ENCODE data around the gene CBX3. TPM values are rescaled to one million over a fixed set of nuclear protein-coding genes. Genes with fewer than 3 reads are reported as not detected.

CBX3 gene
- total RNA-seq, 4 donors from 2014 or later: 51.5 to 78.5 (median 60.3) TPM

DNA sequence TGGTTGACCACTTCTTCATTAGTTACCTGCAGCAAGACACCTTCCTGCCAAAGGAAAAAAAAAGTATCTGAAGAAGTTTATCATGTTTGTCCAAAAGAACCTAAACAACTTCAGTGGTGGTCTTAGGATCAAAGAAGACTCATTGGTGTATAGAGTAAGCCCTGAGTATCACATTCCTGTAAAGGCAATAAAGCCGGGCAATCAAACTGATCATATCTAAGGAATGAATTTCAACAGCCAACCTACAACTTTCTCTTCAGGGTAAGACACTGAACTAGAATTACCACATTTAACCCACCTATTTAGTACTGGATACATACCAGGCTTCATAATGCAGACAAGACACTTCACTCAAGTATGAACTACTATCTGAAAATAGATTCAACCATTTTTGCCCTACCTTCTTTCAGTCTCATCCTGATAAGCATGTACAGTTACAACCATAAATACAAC is 11.1 kb upstream of the CBX3 start:
- TF ChIP-seq EP300 (IDR thresholded peaks at IDR 0.05) (no peak), POLR2A (IDR thresholded peaks at IDR 0.05; ENCODE audit: low read depth) (no peak), POLR2AphosphoS5 (IDR thresholded peaks at IDR 0.05) (no peak)
- TF ChIP-seq, protein P1, sequence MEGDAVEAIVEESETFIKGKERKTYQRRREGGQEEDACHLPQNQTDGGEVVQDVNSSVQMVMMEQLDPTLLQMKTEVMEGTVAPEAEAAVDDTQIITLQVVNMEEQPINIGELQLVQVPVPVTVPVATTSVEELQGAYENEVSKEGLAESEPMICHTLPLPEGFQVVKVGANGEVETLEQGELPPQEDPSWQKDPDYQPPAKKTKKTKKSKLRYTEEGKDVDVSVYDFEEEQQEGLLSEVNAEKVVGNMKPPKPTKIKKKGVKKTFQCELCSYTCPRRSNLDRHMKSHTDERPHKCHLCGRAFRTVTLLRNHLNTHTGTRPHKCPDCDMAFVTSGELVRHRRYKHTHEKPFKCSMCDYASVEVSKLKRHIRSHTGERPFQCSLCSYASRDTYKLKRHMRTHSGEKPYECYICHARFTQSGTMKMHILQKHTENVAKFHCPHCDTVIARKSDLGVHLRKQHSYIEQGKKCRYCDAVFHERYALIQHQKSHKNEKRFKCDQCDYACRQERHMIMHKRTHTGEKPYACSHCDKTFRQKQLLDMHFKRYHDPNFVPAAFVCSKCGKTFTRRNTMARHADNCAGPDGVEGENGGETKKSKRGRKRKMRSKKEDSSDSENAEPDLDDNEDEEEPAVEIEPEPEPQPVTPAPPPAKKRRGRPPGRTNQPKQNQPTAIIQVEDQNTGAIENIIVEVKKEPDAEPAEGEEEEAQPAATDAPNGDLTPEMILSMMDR (IDR thresholded peaks at IDR 0.05): no peak
- no peak overlapping the region for H3K27ac ChIP-seq (replicated peaks in 1 of 4)
- H3K27me3 ChIP-seq: no peaks in the 10 kb centered on the region
- no peak for DNase-seq (ENCODE audit: extremely low spot score)
- peaks cover 36 to 57% (median 45%) of the 10 kb centered on the region in 4 donors for H3K4me1 ChIP-seq
- 74% methylated on average over 1 of the region's 1 CpG for WGBS
- H3K4me3 ChIP-seq: no peak overlapping the region
- H3K36me3 ChIP-seq: peaks cover 61 to 93% (median 79%) of the 10 kb centered on the region in 4 donors
- H3K9me3 ChIP-seq: no peaks in the 10 kb centered on the region
- intact Hi-C loops (cut with DNase I): no loop called here

DNA sequence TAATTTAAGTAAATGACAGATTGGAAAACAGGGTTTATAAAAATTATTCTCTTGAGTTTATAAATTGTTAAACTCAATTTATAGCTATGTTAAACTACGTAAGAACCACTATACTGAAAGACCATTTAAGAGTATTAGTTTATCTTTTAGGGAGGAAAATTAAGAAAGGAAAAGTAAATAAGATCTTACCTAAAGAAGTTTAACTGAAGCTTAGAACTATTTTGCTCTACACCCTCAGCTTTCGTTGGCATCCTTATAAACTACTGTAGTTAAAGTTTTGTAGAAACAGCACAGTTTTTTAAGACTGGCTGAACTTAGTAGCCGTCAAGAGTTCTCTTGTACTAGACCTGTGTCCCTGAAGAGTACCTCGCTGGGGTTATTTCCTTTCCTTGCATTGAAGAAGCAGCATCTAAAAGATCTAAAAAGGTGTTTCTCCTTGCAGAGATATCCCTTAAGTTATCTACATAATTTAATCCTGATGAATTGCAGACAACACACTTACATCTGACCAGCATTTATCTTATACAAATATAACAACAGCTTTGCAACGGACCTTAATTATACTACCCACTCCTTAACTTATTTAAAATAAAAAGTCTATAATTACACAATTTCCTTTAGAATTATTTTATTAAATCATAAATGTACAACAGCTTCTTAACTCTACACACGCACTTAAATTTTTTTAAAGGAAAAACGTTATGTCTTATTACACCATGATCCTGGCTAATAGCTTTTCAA is 10.1 kb upstream of the CBX3 start:
- Histone ChIP-seq H3K4me1 (peaks cover 46 to 66% (median 55%) of the 10 kb centered on the region in 4 donors), H3K9me3 (no peaks in the 10 kb centered on the region), H3K27me3 (no peaks in the 10 kb centered on the region), H3K27ac (replicated peaks in 1 of 4) (no peak overlapping the region), H3K4me3 (no peak overlapping the region), H3K36me3 (peaks cover 61 to 96% (median 89%) of the 10 kb centered on the region in 4 donors)
- intact Hi-C loops (cut with DNase I): no loop called here
- no peak for TF ChIP-seq EP300 (IDR thresholded peaks at IDR 0.05)
- TF ChIP-seq, protein P1 (IDR thresholded peaks at IDR 0.05): no peak
- TF ChIP-seq POLR2A (IDR thresholded peaks at IDR 0.05; ENCODE audit: low read depth): no peak
- TF ChIP-seq POLR2AphosphoS5 (IDR thresholded peaks at IDR 0.05): no peak
- no peak for DNase-seq (ENCODE audit: extremely low spot score)
- 71% methylated on average over 7 of the region's 7 CpGs for WGBS

DNA sequence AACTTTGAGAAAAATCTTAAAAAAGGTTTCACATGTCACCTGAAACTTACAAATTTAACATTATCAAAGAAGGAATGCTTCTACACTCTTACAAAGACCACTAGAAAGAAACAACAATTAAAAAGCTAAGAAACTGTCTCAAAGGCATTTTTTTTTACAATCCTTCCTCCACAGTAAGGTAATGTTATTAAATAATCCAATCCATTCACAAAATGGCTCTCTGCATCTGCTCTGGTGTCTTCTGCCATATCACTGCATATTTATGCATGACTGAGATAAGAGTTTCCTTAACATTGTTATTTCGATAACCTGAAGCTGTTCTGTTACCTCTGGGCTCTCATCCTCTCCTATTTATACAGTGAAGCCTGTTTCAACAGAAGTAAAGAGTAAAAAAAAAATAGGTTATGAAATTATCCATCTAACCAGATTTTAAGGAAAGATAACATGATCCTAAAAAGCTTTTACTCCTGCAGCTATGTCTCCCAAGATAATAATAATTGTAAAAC is 9.5 kb upstream of the CBX3 start:
- no peak for DNase-seq (ENCODE audit: extremely low spot score)
- TF ChIP-seq POLR2A (IDR thresholded peaks at IDR 0.05; ENCODE audit: low read depth): no peak
- TF ChIP-seq EP300 (IDR thresholded peaks at IDR 0.05): no peak
- no peak for TF ChIP-seq POLR2AphosphoS5 (IDR thresholded peaks at IDR 0.05)
- TF ChIP-seq, protein P1 (IDR thresholded peaks at IDR 0.05): no peak
- Histone ChIP-seq H3K27ac (replicated peaks in 1 of 4) (no peak overlapping the region), H3K9me3 (no peaks in the 10 kb centered on the region), H3K4me3 (no peak overlapping the region), H3K4me1 (peaks cover 52 to 73% (median 61%) of the 10 kb centered on the region in 4 donors), H3K27me3 (no peaks in the 10 kb centered on the region), H3K36me3 (peaks cover 61 to 100% (median 94%) of the 10 kb centered on the region in 4 donors)
- 96% methylated on average over 1 of the region's 1 CpG for WGBS
- intact Hi-C loops (cut with DNase I): no loop called here

DNA sequence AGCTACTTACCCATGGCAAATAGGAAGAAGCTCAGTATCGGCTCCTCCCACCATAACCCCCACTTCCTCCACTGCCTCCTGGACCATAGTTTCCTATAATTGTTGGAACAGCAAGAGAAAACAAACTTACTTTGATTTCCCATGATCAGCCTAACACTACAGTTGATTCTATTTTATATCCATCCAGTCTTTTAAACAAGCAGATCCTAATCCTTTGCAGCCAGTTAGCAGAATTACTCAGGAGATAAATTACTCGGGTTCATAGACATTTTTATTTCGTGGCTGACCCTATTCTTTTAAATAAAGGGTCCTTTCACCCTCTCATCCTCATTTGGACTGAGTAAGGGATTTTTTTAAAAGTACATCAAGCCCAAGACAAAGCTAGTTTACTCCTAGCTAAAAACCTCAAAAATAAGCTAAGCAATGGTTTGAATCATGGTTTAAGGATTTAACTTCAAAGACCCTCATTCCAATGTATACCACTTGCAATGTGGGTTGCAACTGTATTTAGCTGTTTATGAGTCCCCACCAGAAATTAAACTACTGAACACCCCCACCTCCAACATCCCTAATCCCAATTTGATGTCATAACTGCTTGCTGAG is 9.0 kb upstream of the CBX3 start:
- Histone ChIP-seq H3K4me1 (peaks cover 58 to 78% (median 66%) of the 10 kb centered on the region in 4 donors), H3K36me3 (peaks cover 61 to 100% (median 96%) of the 10 kb centered on the region in 4 donors), H3K27ac (replicated peaks in 1 of 4) (no peak overlapping the region), H3K27me3 (no peaks in the 10 kb centered on the region), H3K9me3 (no peaks in the 10 kb centered on the region), H3K4me3 (no peak overlapping the region)
- intact Hi-C loops (cut with DNase I): no loop called here
- TF ChIP-seq EP300 (IDR thresholded peaks at IDR 0.05) (no peak), POLR2A (IDR thresholded peaks at IDR 0.05; ENCODE audit: low read depth) (no peak), POLR2AphosphoS5 (IDR thresholded peaks at IDR 0.05) (no peak)
- TF ChIP-seq, protein P1 (IDR thresholded peaks at IDR 0.05): no peak
- WGBS: 75% methylated on average over 3 of the region's 3 CpGs
- DNase-seq (ENCODE audit: extremely low spot score): no peak

All from esophagus muscularis mucosa (tissue), 4 donors.